ENCODE data around the gene TMCC2. TPM values are rescaled to one million over a fixed set of nuclear protein-coding genes. Genes with fewer than 3 reads are reported as not detected.

Gene TMCC2
- total RNA-seq, 2 donors from 2014 or later = 6.8 to 8.9 TPM

DNA sequence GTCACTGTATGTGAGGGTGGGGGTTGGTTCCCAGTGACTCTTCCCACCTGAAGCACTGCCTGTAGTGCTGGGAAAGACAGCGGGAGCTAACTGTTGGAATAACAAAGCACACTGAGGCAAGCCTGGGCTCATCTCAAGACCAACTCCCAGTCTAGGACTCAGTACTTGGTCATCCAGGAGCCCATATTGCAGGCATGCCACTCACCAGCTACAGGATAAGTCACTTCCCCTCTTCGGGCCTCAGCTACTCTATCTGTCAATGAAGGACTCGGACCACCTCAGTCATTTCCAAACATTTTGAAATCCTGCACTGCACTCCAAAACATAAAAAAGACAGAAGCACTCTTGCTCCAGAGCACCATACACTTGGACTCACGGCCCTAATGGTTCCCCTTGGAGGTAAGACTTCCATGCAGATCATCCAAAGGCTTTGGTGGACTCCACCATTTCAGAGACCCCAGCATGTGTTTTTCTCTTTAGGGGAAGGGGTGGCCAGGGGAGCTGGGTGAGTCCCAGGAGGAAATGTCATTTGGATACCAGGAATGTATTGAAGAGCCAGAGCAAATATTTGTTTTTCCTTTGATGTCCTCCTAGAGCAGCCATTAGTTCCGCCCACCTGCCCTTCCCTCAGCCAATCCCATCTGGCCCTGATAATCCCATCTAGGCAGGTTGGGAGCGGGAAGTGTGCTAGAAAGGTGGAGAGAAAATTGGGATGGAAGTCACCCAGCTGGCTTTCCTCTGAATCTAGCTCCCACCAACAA lies 90.7 kb downstream of the TMCC2 start:
- H3K4me3 ChIP-seq = no peak overlapping the region
- TF ChIP-seq, protein P1, sequence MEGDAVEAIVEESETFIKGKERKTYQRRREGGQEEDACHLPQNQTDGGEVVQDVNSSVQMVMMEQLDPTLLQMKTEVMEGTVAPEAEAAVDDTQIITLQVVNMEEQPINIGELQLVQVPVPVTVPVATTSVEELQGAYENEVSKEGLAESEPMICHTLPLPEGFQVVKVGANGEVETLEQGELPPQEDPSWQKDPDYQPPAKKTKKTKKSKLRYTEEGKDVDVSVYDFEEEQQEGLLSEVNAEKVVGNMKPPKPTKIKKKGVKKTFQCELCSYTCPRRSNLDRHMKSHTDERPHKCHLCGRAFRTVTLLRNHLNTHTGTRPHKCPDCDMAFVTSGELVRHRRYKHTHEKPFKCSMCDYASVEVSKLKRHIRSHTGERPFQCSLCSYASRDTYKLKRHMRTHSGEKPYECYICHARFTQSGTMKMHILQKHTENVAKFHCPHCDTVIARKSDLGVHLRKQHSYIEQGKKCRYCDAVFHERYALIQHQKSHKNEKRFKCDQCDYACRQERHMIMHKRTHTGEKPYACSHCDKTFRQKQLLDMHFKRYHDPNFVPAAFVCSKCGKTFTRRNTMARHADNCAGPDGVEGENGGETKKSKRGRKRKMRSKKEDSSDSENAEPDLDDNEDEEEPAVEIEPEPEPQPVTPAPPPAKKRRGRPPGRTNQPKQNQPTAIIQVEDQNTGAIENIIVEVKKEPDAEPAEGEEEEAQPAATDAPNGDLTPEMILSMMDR (IDR thresholded peaks at IDR 0.05) = no peak
- peaks cover 7 to 29% of the 10 kb centered on the region in 2 donors for H3K4me1 ChIP-seq (ENCODE audit: control insufficient read depth in 1 of 2, low read depth in 2 of 2)

DNA sequence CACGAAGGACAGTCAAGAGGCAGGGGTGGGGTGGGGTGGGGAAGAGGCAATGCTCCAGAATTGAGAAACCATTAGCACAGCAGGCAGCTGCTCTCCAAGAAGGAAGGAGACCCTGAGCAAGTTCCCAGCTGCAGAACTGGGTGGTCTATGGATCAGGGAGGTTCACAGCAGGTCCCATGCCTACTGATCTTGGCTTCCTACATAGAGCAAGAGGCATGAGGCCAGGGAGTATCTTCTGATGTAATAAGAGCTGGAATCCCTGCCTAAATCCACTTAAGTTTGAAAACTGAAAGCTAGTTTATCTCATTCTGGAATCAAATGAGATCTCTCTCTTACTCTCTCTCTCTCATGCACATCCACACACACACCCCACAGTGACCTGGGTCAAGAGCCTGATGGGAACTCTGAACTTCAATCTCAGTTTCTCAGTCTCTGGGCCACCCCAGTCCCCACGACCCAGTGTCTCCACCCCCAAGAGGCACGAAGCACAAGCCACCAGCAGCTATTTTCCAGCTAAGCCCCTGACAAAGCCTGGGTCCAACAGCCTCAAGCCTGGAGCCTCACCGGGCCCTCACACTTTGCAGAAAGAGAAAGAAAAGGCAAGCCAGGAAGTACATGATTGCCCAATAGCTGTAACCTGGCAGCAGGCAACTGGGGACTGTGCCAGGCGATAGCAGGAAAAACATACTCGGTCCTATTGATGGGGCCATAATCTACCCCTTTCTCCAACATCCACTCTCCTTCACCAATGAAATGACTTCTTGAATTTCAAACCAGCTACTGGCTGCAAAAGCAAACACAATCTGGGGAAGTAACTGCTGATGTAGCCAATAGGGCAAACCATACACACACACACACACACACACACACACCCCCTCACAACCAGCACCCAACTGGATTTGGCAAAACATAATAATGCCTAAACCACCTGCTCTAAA lies 91.6 kb downstream of the TMCC2 start:
- Histone ChIP-seq H3K4me3 (peak overlapping the region; percentile 39), H3K9me3 (no peaks in the 10 kb centered on the region), H3K36me3 (no peaks in the 10 kb centered on the region), H3K27ac (no peak overlapping the region), H3K4me1 (ENCODE audit: control insufficient read depth in 1 of 2, low read depth in 2 of 2) (peaks cover 7 to 29% of the 10 kb centered on the region in 2 donors), H3K27me3 (replicated peaks; ENCODE audit: insufficient read depth) (no peaks in the 10 kb centered on the region)
- TF ChIP-seq, protein P1 (IDR thresholded peaks at IDR 0.05) = no peak
- no peak for ATAC-seq (ENCODE audit: insufficient number of reproducible peaks, low FRiP score, low read depth)
- DNase-seq (ENCODE audit: low spot score) = no peak

More for the DNA sequence above, 90.7 kb downstream of the TMCC2 start:
- Histone ChIP-seq H3K27me3 (replicated peaks; ENCODE audit: insufficient read depth) (no peaks in the 10 kb centered on the region), H3K27ac (no peak overlapping the region), H3K36me3 (no peaks in the 10 kb centered on the region), H3K9me3 (no peaks in the 10 kb centered on the region)
- DNase-seq (ENCODE audit: low spot score) (no peak), ATAC-seq (ENCODE audit: insufficient number of reproducible peaks, low FRiP score, low read depth) (no peak)

DNA sequence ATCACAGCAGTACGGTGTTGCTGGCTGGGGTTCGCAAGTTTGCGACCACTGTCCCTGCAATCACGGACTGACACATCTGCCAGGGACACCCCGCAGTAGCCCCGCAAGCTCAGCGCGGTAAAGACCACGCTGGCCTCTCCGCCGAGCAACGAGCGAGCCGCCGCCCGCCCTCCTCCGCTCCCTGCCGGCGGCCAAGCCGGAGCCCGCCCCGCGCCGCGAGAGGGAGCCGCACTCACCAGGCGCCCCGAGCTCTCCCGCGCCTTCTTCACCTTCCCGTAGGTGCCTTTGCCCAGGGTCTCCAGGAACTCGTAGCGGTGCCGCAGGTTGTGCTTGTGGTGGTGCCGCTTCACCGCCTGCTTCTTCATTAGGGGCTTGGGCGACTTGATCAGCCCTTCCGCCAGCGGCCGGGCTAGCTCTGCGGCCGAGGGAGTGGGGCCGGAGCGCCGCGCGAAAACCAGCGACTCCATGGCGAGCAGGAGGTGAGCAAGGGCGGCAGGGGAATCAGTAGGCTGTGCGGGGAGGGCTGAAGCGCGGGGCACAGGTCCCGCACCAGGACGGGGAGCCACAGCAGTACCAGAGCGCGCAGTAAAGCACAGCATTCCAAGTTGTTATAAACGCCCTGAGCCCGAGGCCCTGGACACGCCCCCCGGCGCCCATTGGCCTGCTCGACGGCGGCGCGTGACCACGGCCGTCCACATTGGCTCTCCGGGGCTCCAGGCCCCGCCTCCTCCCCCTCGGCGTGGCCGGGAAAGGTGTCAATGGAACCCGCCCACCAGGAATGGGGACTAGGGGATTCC lies 93.6 kb downstream of the TMCC2 start, which contains the start of gene NUAK2:
Gene NUAK2 (minus strand): TSS at position 584 of the 797 bp plus-strand sequence. CDS start 117 bp downstream, at position 467.
- Histone ChIP-seq H3K4me3 (peak within 1 kb of the TSS; percentile 88), H3K27ac (peak within 1 kb of the TSS; percentile 0 to 25), H3K4me1 (ENCODE audit: control insufficient read depth in 1 of 2, low read depth in 2 of 2) (peaks cover 7 to 29% of the 10 kb centered on the region in 2 donors), H3K27me3 (replicated peaks; ENCODE audit: insufficient read depth) (no peaks in the 10 kb centered on the region), H3K36me3 (no peaks in the 10 kb centered on the region), H3K9me3 (no peaks in the 10 kb centered on the region)
- peak; percentile 58 for DNase-seq (ENCODE audit: low spot score)
- ATAC-seq (ENCODE audit: insufficient number of reproducible peaks, low FRiP score, low read depth) = peak; percentile 41
- TF ChIP-seq, protein P1 (IDR thresholded peaks at IDR 0.05) = peak; percentile 29

GRCh38 chr1:205321959-205322283 lies 94.2 kb downstream of the TMCC2 start:
- DNase-seq (ENCODE audit: low spot score) (no peak), ATAC-seq (ENCODE audit: insufficient number of reproducible peaks, low FRiP score, low read depth) (no peak)
- Histone ChIP-seq H3K36me3 (no peaks in the 10 kb centered on the region), H3K27ac (no peak overlapping the region), H3K4me3 (peak overlapping the region; percentile 88), H3K27me3 (replicated peaks; ENCODE audit: insufficient read depth) (no peaks in the 10 kb centered on the region), H3K4me1 (ENCODE audit: control insufficient read depth in 1 of 2, low read depth in 2 of 2) (peaks cover 7 to 28% of the 10 kb centered on the region in 2 donors), H3K9me3 (no peaks in the 10 kb centered on the region)
- TF ChIP-seq, protein P1 (IDR thresholded peaks at IDR 0.05) = no peak

Other genes starting within 250 kb of the TMCC2 start
- gene CNTN2, start 184.7 kb upstream of the TMCC2 start, total RNA-seq = 1 to 10 TPM in 1 of 2 donors, under 1 TPM in 1; 0.68 to 1.4 TPM
- gene TMEM81, start 143.5 kb upstream of the TMCC2 start, total RNA-seq = under 1 TPM; 0.41 to 0.85 TPM
- 10 to 100 TPM in 1 of 2 donors, 1 to 10 TPM in 1; 9.2 to 13.5 TPM for gene RBBP5, start 106.0 kb upstream of the TMCC2 start, total RNA-seq
- 10 to 100 TPM; 12.9 to 14.4 TPM for gene DSTYK, start 16.2 kb upstream of the TMCC2 start, total RNA-seq
- gene NUAK2, start 93.8 kb downstream of the TMCC2 start, total RNA-seq = 1 to 10 TPM in 1 of 2 donors, under 1 TPM in 1; 0.78 to 1.5 TPM
- not detected for gene KLHDC8A, start 129.0 kb downstream of the TMCC2 start, total RNA-seq
- gene LEMD1, start 194.1 kb downstream of the TMCC2 start, total RNA-seq = not detected
- not detected for gene BLACAT1, start 228.1 kb downstream of the TMCC2 start, total RNA-seq

All from thoracic aorta (tissue), 2 donors.